ENCODE data around the gene ATP8B1.

- no peak for TF ChIP-seq CTCF (IDR thresholded peaks at IDR 0.05)
- TF ChIP-seq POLR2A (IDR thresholded peaks at IDR 0.05) = no peak
These were observed 93.8 kb downstream of the ATP8B1 start for GRCh38 chr18:57709335-57709734.
